Stimulated activated naive B cell treated with anti-CD40 and anti-IgM and Interleukin-4, amounts not matched to agents 10 μg/mL and 1 μg/mL and 100 μg/mL, for 72 hours (primary cell): Measurements from ENCODE around the gene MMD2.

Experiments used
- ATAC-seq, 2 donors: fragments of 150-1000 bp; cut with Tn5 transposase; replicated peaks; 2 replicates each; pipeline ENCODE4 v1.10.0; 2021; ENCODE audit warnings: moderate library complexity in 1 of 2
- DNase-seq: peaks from one replicate; pipeline ENCODE4 v3.0.0; 2021
- H3K27ac Mint-ChIP-seq: one replicate; pipeline ENCODE4 v1.8.0; 2022; ENCODE audit warnings: mild to moderate bottlenecking, mixed read lengths
- H3K27me3 Mint-ChIP-seq, 2 donors: one replicate each; pipeline ENCODE4 v1.8.0; 2022; ENCODE audit warnings: mixed read lengths in 2 of 2
- H3K36me3 Mint-ChIP-seq, 2 donors: one replicate each; pipeline ENCODE4 v1.8.0; 2022; ENCODE audit warnings: mixed read lengths in 2 of 2, mild to moderate bottlenecking in 1 of 2
- H3K4me1 Mint-ChIP-seq, 2 donors: one replicate each; pipeline ENCODE4 v1.8.0; 2022; ENCODE audit warnings: mixed read lengths in 2 of 2, mild to moderate bottlenecking in 1 of 2
- H3K4me3 Mint-ChIP-seq, 2 donors: one replicate each; pipeline ENCODE4 v1.8.0; 2022; ENCODE audit warnings: mild to moderate bottlenecking in 2 of 2, mixed read lengths in 2 of 2, moderate library complexity in 1 of 2
- H3K9me3 Mint-ChIP-seq, 2 donors: one replicate each; pipeline ENCODE4 v1.8.0; 2022; ENCODE audit warnings: mixed read lengths in 2 of 2, mild to moderate bottlenecking in 1 of 2

MMD2 gene

GRCh38 chr7:4939971-4940728, 18.8 kb downstream of the MMD2 start:
- H3K4me3 Mint-ChIP-seq, result no peak overlapping the region
- H3K36me3 Mint-ChIP-seq, result no peaks in the 10 kb centered on the region
- DNase-seq (no peak), ATAC-seq (no peak)
- no peaks in the 10 kb centered on the region for H3K4me1 Mint-ChIP-seq
- no peak overlapping the region for H3K27ac Mint-ChIP-seq
- peaks cover 9 to 19% of the 10 kb centered on the region in 2 donors for H3K27me3 Mint-ChIP-seq
- H3K9me3 Mint-ChIP-seq, result no peaks in the 10 kb centered on the region

- H3K9me3 Mint-ChIP-seq, result no peaks in the 10 kb centered on the region
- DNase-seq, result no peak
- peaks cover 4 to 21% of the 10 kb centered on the region in 2 donors for H3K27me3 Mint-ChIP-seq
- no peaks in the 10 kb centered on the region for H3K4me1 Mint-ChIP-seq
- ATAC-seq, result no peak
- H3K27ac Mint-ChIP-seq, result no peak overlapping the region
- H3K4me3 Mint-ChIP-seq, result no peak overlapping the region
- H3K36me3 Mint-ChIP-seq, result no peaks in the 10 kb centered on the region
Measured at GRCh38 chr7:4937411-4937810, 21.6 kb downstream of the MMD2 start.

DNA sequence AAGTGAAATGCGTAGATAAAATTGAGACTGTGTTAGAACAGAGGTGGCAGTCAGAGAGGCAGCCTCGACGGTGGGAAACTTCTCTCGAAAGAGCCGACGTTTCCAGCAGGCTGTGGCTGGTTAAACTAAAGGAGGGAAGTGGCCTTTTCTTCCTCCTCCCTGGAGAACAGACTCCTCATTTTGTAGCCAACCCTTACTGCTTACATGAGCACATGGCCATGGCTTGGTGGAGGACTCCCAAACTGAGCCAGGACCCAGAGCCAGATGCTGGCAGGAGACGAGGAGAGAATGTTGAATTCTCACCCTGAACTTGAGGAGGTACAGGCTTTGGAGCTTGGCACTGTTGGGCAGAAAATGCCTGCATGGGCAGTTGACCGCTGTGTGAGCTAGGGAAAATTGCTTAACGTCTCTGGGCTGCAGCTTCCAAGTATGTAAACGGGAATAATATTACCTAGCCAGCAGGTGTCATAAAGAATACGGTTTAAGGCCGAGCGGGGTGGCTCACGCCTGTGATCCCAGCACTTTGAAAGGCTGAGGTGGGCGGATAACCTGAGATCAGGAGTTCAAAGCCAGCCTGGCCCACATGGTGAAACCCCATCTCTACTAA, 24.5 kb downstream of the MMD2 start:
- no peaks in the 10 kb centered on the region for H3K9me3 Mint-ChIP-seq
- H3K27ac Mint-ChIP-seq, result no peak overlapping the region
- H3K4me3 Mint-ChIP-seq, result no peak overlapping the region
- DNase-seq (no peak), ATAC-seq (no peak)
- no peaks in the 10 kb centered on the region for H3K36me3 Mint-ChIP-seq
- H3K4me1 Mint-ChIP-seq, result no peaks in the 10 kb centered on the region
- H3K27me3 Mint-ChIP-seq, result peaks cover 4 to 16% of the 10 kb centered on the region in 2 donors

DNA sequence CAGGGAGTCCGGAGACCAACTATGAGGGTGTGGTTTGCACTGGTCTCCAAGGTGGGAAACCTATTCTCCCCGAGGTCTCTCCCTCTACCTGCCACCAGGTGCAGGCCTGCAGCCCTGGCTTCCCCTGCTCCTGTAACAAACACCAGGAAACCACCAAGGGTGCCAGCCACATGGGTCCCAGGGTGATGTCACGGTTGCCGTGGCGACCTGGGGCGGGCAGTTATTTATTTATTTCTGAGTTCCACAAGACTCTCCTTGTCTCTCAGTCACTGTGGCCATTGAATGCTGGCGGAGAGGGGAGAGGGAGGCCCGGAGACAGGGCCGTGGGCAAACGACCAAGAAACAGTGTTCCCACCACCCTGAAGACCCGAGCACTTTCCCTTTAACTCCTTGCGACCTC, 27.0 kb downstream of the MMD2 start:
- DNase-seq, result no peak
- no peak overlapping the region for H3K27ac Mint-ChIP-seq
- no peaks in the 10 kb centered on the region for H3K36me3 Mint-ChIP-seq

DNA sequence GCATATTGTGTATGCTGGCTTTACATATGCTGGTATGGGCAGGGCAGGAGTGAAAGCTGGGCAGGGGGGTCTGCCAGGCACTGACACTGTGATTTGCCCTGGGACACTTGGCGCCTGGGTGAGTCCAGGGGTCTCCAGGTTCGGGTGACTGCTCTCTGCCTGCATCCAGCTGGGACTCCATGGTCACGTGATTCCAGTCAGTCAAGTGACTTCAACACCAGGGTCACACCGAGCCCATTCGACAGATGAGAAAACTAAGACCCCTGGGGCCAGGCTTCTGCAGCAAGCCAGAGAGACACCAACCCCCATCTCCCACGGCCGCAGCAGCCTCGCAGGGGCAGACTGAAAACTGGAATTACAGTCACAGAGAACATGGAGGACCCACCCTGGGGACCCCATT, 30.0 kb downstream of the MMD2 start:
- no peak for DNase-seq
- Mint-ChIP-seq H3K4me1 (no peaks in the 10 kb centered on the region), H3K27me3 (peaks cover 0 to 7% of the 10 kb centered on the region in 2 donors), H3K27ac (no peak overlapping the region), H3K4me3 (no peak overlapping the region), H3K36me3 (no peaks in the 10 kb centered on the region), H3K9me3 (no peaks in the 10 kb centered on the region)
- ATAC-seq, result no peak

More for the DNA sequence above, 27.0 kb downstream of the MMD2 start:
- no peak overlapping the region for H3K4me3 Mint-ChIP-seq
- peaks cover 0 to 11% of the 10 kb centered on the region in 2 donors for H3K27me3 Mint-ChIP-seq
- H3K9me3 Mint-ChIP-seq, result no peaks in the 10 kb centered on the region
- no peak for ATAC-seq
- no peaks in the 10 kb centered on the region for H3K4me1 Mint-ChIP-seq

DNA sequence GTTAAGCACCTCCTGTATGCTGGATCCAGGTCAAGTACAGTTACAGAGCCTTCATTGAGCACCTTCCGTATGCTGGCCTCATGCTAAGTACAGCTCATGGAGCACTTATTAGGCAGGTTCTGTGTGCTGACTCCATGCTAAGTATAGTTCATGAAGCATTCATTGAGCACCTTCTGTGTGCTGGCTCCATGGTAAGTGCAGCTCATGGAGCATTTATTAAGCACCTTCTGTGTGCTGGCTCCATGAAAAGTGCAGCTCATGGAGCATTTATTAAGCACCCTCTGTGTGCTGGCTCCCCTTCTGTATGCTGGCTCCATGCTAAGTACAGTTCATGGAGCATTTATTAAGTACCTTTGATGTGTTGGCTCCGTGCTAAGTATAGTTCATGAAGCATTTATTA, 30.5 kb downstream of the MMD2 start:
- Mint-ChIP-seq H3K36me3 (no peaks in the 10 kb centered on the region), H3K4me1 (no peaks in the 10 kb centered on the region), H3K9me3 (no peaks in the 10 kb centered on the region), H3K27ac (no peak overlapping the region), H3K4me3 (no peak overlapping the region), H3K27me3 (peaks cover 0 to 4% of the 10 kb centered on the region in 2 donors)
- no peak for ATAC-seq
- no peak for DNase-seq

GRCh38 chr7:4919969-4920766, 38.8 kb downstream of the MMD2 start:
- Mint-ChIP-seq H3K36me3 (peaks cover 0 to 2% of the 10 kb centered on the region in 2 donors), H3K27ac (no peak overlapping the region), H3K4me3 (no peak overlapping the region), H3K27me3 (peaks cover 8 to 27% of the 10 kb centered on the region in 2 donors), H3K4me1 (no peaks in the 10 kb centered on the region), H3K9me3 (peaks cover 0 to 3% of the 10 kb centered on the region in 2 donors)
- ATAC-seq, result no peak
- DNase-seq, result no peak

GRCh38 chr7:4916113-4916512, 42.9 kb downstream of the MMD2 start:
- Mint-ChIP-seq H3K27me3 (peaks cover 7 to 18% of the 10 kb centered on the region in 2 donors), H3K4me3 (no peak overlapping the region), H3K9me3 (no peaks in the 10 kb centered on the region), H3K27ac (no peak overlapping the region), H3K4me1 (no peaks in the 10 kb centered on the region), H3K36me3 (peaks cover 0 to 2% of the 10 kb centered on the region in 2 donors)
- ATAC-seq (no peak), DNase-seq (no peak)

DNA sequence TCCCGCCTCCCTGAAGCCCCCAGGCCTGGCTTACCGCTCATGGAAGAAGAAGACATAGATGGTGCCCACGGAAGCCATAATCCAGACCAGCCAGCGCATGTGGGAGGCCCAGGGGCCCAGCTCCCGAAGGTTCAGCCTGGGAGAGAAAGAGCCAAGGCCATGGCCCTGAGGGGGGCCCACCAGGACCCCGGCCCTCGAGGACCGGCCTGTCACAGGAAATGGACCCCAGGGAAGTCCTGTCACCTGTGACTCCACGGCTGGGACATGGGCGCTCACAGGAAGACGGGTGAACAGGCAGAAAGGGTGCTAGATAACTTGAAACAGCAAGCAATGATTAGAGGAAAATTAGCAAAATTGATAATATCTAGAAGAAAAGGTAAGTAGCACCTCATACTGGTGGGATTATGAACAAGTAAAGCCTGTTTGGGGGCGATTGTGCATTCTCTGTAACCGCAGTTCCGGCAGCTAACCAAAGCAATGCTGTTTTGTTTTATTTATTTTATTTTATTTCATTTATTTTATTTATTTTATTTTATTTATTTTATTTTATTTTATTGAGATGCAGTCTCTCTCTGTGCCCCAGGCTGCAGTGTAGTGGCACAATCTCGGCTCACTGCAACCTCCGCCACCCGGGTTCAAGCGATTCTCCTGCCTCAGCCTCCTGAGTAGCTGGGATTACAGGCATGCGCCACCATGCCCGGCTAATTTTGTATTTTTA, 47.7 kb downstream of the MMD2 start:
- Mint-ChIP-seq H3K36me3 (no peaks in the 10 kb centered on the region), H3K4me3 (no peak overlapping the region), H3K27me3 (peaks cover 6 to 10% of the 10 kb centered on the region in 2 donors), H3K9me3 (peaks cover 0 to 4% of the 10 kb centered on the region in 2 donors), H3K4me1 (no peaks in the 10 kb centered on the region), H3K27ac (no peak overlapping the region)
- ATAC-seq (no peak), DNase-seq (no peak)

DNA sequence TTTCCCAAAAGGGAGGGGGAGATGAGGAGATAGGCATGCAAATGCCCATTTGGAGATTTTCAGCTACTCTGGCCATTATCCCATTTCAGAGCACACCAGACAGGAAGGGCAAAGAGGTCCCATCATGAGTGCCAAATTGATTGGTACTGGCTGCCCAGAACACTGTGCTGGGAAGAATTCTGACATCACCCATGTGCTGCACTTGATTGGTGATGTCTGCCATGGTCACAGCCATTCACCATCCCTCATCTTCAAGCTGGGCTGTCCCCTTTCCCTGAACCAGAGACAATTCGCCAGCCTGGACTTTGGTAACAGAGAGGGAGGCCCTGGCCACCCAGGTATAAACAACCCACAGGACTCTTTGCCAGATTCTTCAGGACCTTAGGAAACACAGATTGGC, 52.3 kb downstream of the MMD2 start:
- DNase-seq (no peak), ATAC-seq (no peak)
- H3K27ac Mint-ChIP-seq, result no peak overlapping the region
- H3K36me3 Mint-ChIP-seq, result no peaks in the 10 kb centered on the region
- H3K4me1 Mint-ChIP-seq, result peaks cover 0 to 5% of the 10 kb centered on the region in 2 donors
- H3K27me3 Mint-ChIP-seq, result peaks cover 16 to 28% of the 10 kb centered on the region in 2 donors
- no peak overlapping the region for H3K4me3 Mint-ChIP-seq
- peaks cover 5 to 7% of the 10 kb centered on the region in 2 donors for H3K9me3 Mint-ChIP-seq

GRCh38 chr7:4905171-4905570, 53.8 kb downstream of the MMD2 start:
- Mint-ChIP-seq H3K4me1 (peaks cover 3 to 5% of the 10 kb centered on the region in 2 donors), H3K27me3 (peaks cover 21 to 24% of the 10 kb centered on the region in 2 donors), H3K36me3 (no peaks in the 10 kb centered on the region), H3K27ac (no peak overlapping the region), H3K4me3 (no peak overlapping the region), H3K9me3 (peaks cover 5 to 7% of the 10 kb centered on the region in 2 donors)
- ATAC-seq (no peak), DNase-seq (no peak)

DNA sequence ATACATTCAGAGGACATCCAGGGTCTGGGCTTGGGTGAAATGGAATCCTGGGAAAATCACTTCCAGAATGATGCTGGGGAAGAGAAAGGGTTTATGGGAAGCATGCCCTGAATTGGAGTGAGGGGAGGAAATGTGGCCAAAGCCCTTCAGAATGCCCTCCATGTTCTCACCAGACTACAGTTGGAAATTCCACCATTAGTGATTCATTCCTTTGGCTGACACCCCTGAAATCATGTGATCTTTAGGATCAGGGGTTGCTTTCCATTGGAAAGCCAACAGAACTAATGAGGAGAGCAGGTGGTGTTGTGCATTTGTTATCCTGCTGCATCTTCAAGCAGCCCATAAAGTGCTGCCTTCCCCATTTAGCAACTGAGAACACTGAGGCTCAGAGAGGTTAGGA, 54.6 kb downstream of the MMD2 start:
- no peak overlapping the region for H3K4me3 Mint-ChIP-seq
- ATAC-seq (no peak), DNase-seq (no peak)
- H3K36me3 Mint-ChIP-seq, result no peaks in the 10 kb centered on the region
- H3K27me3 Mint-ChIP-seq, result peaks cover 25 to 28% of the 10 kb centered on the region in 2 donors
- H3K9me3 Mint-ChIP-seq, result peaks cover 5 to 7% of the 10 kb centered on the region in 2 donors
- peaks cover 3 to 5% of the 10 kb centered on the region in 2 donors for H3K4me1 Mint-ChIP-seq
- no peak overlapping the region for H3K27ac Mint-ChIP-seq

DNA sequence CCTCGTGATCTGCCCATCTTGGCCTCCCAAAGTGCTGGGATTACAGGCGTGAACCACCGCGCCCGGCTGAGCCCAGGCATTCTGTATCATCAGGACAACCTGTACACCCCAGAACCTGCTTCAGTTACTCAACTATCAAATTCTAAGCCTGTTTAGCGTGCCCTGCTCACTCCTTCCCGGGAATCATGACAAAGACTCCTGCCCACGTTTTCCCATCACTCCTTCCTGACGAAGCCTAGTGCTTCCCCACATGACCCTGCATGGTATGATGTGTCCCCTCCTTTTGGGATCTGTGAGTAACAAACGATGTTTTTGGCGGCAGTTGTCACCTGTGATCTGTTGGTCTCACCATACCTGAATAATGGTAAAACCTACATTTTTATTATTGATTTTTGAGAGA, 63.2 kb downstream of the MMD2 start:
- ATAC-seq (no peak), DNase-seq (no peak)
- Mint-ChIP-seq H3K4me1 (peaks cover 0 to 3% of the 10 kb centered on the region in 2 donors), H3K36me3 (no peaks in the 10 kb centered on the region), H3K27ac (no peak overlapping the region), H3K9me3 (peaks cover 9 to 12% of the 10 kb centered on the region in 2 donors), H3K4me3 (no peak overlapping the region), H3K27me3 (peaks cover 19 to 37% of the 10 kb centered on the region in 2 donors)

- Mint-ChIP-seq H3K27ac (no peak overlapping the region), H3K4me1 (no peaks in the 10 kb centered on the region), H3K27me3 (peaks cover 12 to 32% of the 10 kb centered on the region in 2 donors), H3K9me3 (peaks cover 9 to 12% of the 10 kb centered on the region in 2 donors), H3K4me3 (no peak overlapping the region), H3K36me3 (no peaks in the 10 kb centered on the region)
- DNase-seq, result no peak
- no peak for ATAC-seq
Measured at GRCh38 chr7:4894482-4894881, 64.5 kb downstream of the MMD2 start.
